Right lobe of liver (tissue), 6 donors: ENCODE measurements around the gene HPS4. TPM values are rescaled to one million over a fixed set of nuclear protein-coding genes. Genes with fewer than 3 reads are reported as not detected.

Source experiments
- ATAC-seq, 4 donors: fragments of 200-7000 bp; cut with Tn5 transposase; one replicate each; pipeline ENCODE4 v1.9.1; 2020; ENCODE audit warnings: mild to moderate bottlenecking in 4 of 4, moderate library complexity in 4 of 4
- DNase-seq, 3 donors: peaks; one replicate each; pipeline ENCODE4 v3.0.0-alpha.2; 2020
- H3K27ac ChIP-seq, 3 donors: fragments of 200-600 bp; one replicate each; pipeline ENCODE4 v1.8.0; 2022
- H3K27me3 ChIP-seq, 2 donors: fragments of 200-600 bp; one replicate each; pipeline ENCODE4 v1.8.0; 2022
- H3K36me3 ChIP-seq, 4 donors: fragments of 200-600 bp; sonication (generic) in 1 of 4; one replicate each; pipeline versions ENCODE4 v1.5.1 to v1.8.0; 2017 to 2022; ENCODE audit warnings: control low read depth in 1 of 4
- H3K4me1 ChIP-seq, 4 donors: fragments of 200-600 bp; sonication (generic) in 1 of 4; one replicate each; pipeline versions ENCODE4 v1.5.1 to v1.8.0; 2017 to 2022; ENCODE audit warnings: control low read depth in 1 of 4
- H3K4me3 ChIP-seq, 3 donors: fragments of 200-600 bp; one replicate each; pipeline ENCODE4 v1.8.0; 2022
- H3K9me3 ChIP-seq, 4 donors: fragments of 200-600 bp; sonication (generic) in 1 of 4; one replicate each; pipeline versions ENCODE4 v1.5.1 to v1.8.0; 2017 to 2022; ENCODE audit warnings: control low read depth in 1 of 4
- POLR2A ChIP-seq: fragments of 450-650 bp; IDR thresholded peaks from one replicate; pipeline ENCODE4 v1.6.1; 2017; ENCODE audit warnings: antibody characterized with exemption, mild to moderate bottlenecking
- WGBS: methylation state at CpG from one replicate; pipeline ENCODE4 v1.1.6; 2018; ENCODE audit warnings: low coverage, low lambda C conversion rate; ENCODE audit not compliant: insufficient coverage; ENCODE audit errors: missing lambda C conversion rate; 5-methylcytosine and 5-hydroxymethylcytosine counted together
- intact Hi-C, 2 donors: fragments of 100-400 bp; cut with DNase I; formaldehyde crosslinking; loops; one replicate each; pipeline versions ENCODE4 v1.11.2 to v1.14.1; 2022
- total RNA-seq, 6 experiments: library from RNA; depleted of rRNA in 2 of 6; stranded (reverse); fragments of >200 nt in 2 of 6; fragmentation: NEBNext Ultra II Directional in 3 of 6; extraction: Animal tissue kit (Norgen Biotek cat#: 25700) in 3 of 6; gene quantifications; one replicate each; pipeline versions ENCODE4 v1.1.0 to v1.2.4, GENCODE V29; 2016 to 2023
- TF ChIP-seq, protein P1 (sequence below), 4 donors: fragments of 200-600 bp in 3 of 4; fragments of 450-650 bp in 1 of 4; IDR thresholded peaks; one replicate each; pipeline versions ENCODE4 v1.5.1 to v1.8.0; 2016 to 2022; ENCODE audit warnings: antibody characterized with exemption in 4 of 4, mild to moderate bottlenecking in 2 of 4
- donor health status: DM: no; HTN: yes; CAD: no.
- donor health status: DM: no; HTN: no; CAD: no.
- donor health status: DM: no; HTN: no; CAD: no.
- donor health status: DM: no; HTN: yes; CAD: no.
- donor health status: DM: no; HTN: yes; CAD: no.

The HPS4 gene
- total RNA-seq, 6 experiments from 2014 or later, result 10.7 to 13.8 (median 12.6) TPM

DNA sequence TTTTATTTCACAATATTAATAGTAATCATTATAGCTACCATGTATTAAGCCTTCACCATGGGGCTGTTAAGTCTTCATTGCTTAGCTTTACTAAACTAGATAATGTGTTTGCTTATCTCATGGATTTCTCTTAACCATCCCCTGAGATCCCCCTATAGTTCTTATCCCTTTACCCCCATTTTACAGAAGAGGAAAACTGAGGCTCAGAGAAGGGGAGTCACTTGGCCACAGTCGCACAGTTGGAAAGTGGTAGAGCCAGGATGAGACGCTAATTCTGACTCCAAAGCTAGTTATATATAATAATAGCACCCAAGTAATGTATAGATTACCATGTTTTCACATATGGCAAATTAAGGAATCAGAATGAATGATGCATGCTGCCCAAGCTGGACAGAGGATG is 38.4 kb upstream of the HPS4 start:
- intact Hi-C loops, result no loop called here
- 88% methylated on average over 2 of the region's 2 CpGs for WGBS

DNA sequence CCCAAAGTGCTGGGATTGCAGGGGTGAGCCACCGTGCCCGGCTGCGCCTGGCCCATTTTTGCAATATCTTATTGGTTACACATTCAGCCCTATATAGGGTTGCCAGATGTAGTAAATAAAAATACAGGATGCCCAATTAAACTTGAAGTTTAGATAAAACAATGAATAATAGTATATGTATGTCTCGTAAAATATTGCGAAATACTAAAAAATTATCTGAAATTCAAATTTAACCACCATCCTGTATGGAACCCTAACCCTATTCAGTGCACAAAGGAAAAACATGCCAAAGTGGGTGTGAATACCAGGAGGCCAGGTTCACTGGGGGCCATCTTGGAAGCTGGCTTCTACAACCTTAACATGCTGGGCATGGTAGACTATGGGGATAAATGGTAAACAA is 33.8 kb upstream of the HPS4 start:
- Histone ChIP-seq H3K27ac (peak overlapping the region in 2 of 3 donors; percentile 86 to 87), H3K9me3 (no peaks in the 10 kb centered on the region), H3K36me3 (no peaks in the 10 kb centered on the region), H3K27me3 (no peaks in the 10 kb centered on the region), H3K4me1 (peaks cover 0 to 36% (median 11%) of the 10 kb centered on the region in 4 donors), H3K4me3 (no peak overlapping the region)
- DNase-seq, result no peak
- 86% methylated on average over 5 of the region's 5 CpGs for WGBS
- ATAC-seq, result no peak
- no peak for TF ChIP-seq POLR2A
- TF ChIP-seq, protein P1, sequence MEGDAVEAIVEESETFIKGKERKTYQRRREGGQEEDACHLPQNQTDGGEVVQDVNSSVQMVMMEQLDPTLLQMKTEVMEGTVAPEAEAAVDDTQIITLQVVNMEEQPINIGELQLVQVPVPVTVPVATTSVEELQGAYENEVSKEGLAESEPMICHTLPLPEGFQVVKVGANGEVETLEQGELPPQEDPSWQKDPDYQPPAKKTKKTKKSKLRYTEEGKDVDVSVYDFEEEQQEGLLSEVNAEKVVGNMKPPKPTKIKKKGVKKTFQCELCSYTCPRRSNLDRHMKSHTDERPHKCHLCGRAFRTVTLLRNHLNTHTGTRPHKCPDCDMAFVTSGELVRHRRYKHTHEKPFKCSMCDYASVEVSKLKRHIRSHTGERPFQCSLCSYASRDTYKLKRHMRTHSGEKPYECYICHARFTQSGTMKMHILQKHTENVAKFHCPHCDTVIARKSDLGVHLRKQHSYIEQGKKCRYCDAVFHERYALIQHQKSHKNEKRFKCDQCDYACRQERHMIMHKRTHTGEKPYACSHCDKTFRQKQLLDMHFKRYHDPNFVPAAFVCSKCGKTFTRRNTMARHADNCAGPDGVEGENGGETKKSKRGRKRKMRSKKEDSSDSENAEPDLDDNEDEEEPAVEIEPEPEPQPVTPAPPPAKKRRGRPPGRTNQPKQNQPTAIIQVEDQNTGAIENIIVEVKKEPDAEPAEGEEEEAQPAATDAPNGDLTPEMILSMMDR (IDR thresholded peaks at IDR 0.05), result no peak
- intact Hi-C loops, result no loop called here

More for the DNA sequence above, 38.4 kb upstream of the HPS4 start:
- no peak for ATAC-seq
- Histone ChIP-seq H3K27me3 (no peaks in the 10 kb centered on the region), H3K4me1 (peaks cover 0 to 26% (median 12%) of the 10 kb centered on the region in 4 donors), H3K36me3 (no peaks in the 10 kb centered on the region), H3K27ac (no peak overlapping the region), H3K9me3 (no peaks in the 10 kb centered on the region), H3K4me3 (no peak overlapping the region)
- TF ChIP-seq POLR2A, result no peak
- TF ChIP-seq, protein P1 (IDR thresholded peaks at IDR 0.05), result no peak
- DNase-seq, result no peak

DNA sequence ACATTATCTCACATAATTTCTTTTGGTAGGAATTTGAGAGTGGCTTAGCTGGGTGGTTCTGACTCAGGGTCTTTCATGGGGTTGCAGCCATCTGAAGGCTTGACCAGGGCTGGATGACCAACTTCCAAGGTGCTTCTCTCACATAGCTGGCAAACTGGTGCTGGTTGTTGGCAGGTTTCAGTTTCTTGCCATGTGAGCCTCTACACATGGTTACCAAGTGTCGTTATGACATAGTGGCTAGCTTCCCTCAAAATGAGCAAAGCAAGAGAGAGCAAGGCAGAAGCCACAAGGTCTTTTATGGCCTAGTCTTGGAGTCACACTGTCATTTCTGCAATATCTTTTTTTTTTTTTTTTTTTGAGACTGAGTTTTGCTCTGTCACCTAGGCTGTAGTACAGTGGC is 32.9 kb upstream of the HPS4 start:
- no peak for TF ChIP-seq POLR2A
- TF ChIP-seq, protein P1 (IDR thresholded peaks at IDR 0.05), result no peak
- no peaks in the 10 kb centered on the region for H3K36me3 ChIP-seq
- WGBS, result 17% methylated on average over 1 of the region's 1 CpG
- H3K4me3 ChIP-seq, result no peak overlapping the region
- ATAC-seq (no peak), DNase-seq (no peak)
- H3K4me1 ChIP-seq, result peaks cover 0 to 37% (median 13%) of the 10 kb centered on the region in 4 donors
- intact Hi-C loops, result no loop called here
- H3K27ac ChIP-seq, result peak overlapping the region in 1 of 3 donors; percentile 31
- H3K9me3 ChIP-seq, result no peaks in the 10 kb centered on the region
- no peaks in the 10 kb centered on the region for H3K27me3 ChIP-seq

DNA sequence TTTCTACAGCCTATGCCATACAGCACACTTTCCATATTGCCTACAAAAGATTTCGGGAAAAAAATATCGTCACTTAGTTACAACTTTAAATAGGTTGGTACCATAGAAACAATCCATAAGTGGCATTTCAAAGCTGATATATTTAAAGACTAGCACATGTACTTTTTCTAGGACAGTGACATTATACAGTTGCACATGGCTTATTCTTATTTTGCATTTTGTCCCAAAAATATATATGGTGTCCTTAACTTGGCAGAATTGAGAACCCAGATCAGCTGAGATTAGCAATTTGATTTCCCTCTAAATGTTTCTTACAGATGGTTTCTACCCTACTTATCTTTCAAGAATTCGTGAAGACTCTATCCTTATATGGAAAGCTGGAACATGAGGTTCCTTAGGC is 32.3 kb upstream of the HPS4 start:
- 84% methylated on average over 3 of the region's 3 CpGs for WGBS
- H3K36me3 ChIP-seq, result no peaks in the 10 kb centered on the region
- no peaks in the 10 kb centered on the region for H3K27me3 ChIP-seq
- no peak for DNase-seq
- peaks cover 0 to 43% (median 16%) of the 10 kb centered on the region in 4 donors for H3K4me1 ChIP-seq
- intact Hi-C loops, result no loop called here
- no peak overlapping the region for H3K4me3 ChIP-seq
- no peaks in the 10 kb centered on the region for H3K9me3 ChIP-seq
- TF ChIP-seq POLR2A, result no peak
- TF ChIP-seq, protein P1 (IDR thresholded peaks at IDR 0.05), result no peak
- no peak for ATAC-seq
- H3K27ac ChIP-seq, result no peak overlapping the region
